ENCODE results near the gene CD48.
"Not testable (repeated sequence)": the region's sequence is repeated elsewhere in the genome, so short reads cannot be mapped to it uniquely, and the experiment has no call there.

Gene CD48

DNA sequence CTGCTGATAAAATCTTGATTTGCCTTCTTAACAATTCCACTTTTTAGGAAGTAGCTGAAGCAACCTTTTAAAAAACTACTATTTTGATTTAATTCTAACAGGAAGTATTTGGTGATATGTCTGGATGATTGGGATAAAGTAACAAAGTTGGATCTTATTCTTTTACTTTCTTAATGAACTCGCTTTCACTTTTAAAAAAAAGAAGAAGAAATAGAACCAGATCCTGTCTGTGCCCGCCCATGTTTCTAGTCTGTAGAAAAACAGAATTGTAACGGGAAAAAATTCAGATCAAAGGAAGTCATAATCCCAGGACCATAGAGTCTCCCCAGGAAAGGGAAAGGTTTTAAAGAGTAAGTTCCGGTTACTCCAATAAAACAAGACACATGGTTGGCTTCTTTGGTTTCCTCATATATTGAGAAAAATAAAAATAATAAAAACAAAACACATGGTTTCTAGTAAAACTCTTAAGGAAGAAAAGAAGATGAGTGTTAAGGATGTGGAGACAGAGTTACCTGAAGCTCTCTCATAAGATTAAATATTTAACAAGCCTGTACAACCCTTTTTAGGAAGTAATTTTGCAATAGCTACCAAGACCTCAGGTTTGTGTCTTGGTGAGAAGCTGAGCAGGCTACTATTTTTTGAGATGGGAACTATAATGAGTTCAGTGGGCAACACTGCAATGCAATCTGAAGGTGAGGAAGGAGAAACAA lies 4.9 kb downstream of the CD48 start:
- peak overlapping the region; percentile 90 for H3K27ac ChIP-seq (ENCODE audit: insufficient read depth, low read length, poor library complexity, severe bottlenecking)
- H3K4me3 ChIP-seq (ENCODE audit: insufficient read depth, low read depth, low read length, poor library complexity, severe bottlenecking), result peak overlapping the region; percentile 69
- H3K27me3 ChIP-seq (replicated peaks; ENCODE audit: control insufficient read depth, insufficient read depth, low read length, poor library complexity, severe bottlenecking), result no peaks in the 10 kb centered on the region
- no peak for DNase-seq
- no peaks in the 10 kb centered on the region for H3K9me3 ChIP-seq (ENCODE audit: control insufficient read depth, low read length)
- peaks cover 60% of the 10 kb centered on the region for H3K4me1 ChIP-seq (ENCODE audit: control insufficient read depth, insufficient read depth, low read length, poor library complexity, severe bottlenecking)
- peaks cover 24% of the 10 kb centered on the region for H3K36me3 ChIP-seq (ENCODE audit: control insufficient read depth, insufficient read depth, low read length)

DNA sequence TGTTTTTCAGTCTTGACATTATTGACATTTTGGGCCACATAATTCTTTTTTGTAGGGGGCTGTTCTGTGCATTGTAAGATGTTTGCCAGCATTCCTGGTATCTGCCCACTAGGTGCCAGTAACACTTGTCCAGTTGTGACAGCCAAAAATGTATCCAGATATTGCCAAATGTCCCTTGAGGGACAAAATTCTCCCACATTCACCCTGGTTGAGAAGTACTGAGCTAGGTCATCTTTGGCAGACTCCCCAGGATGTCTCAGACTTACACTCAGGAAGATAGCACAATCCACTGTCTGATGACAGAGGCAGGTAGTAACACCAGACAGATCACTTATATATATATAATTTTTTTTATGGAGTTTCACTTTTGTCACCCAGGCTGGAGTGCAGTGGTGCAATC lies 5.9 kb downstream of the CD48 start:
- peak overlapping the region; percentile 42 for H3K27ac ChIP-seq (ENCODE audit: insufficient read depth, low read length, poor library complexity, severe bottlenecking)
- H3K4me3 ChIP-seq (ENCODE audit: insufficient read depth, low read depth, low read length, poor library complexity, severe bottlenecking), result no peak overlapping the region
- H3K27me3 ChIP-seq (replicated peaks; ENCODE audit: control insufficient read depth, insufficient read depth, low read length, poor library complexity, severe bottlenecking), result no peaks in the 10 kb centered on the region
- H3K4me1 ChIP-seq (ENCODE audit: control insufficient read depth, insufficient read depth, low read length, poor library complexity, severe bottlenecking), result peaks cover 64% of the 10 kb centered on the region
- DNase-seq, result no peak
- no peaks in the 10 kb centered on the region for H3K9me3 ChIP-seq (ENCODE audit: control insufficient read depth, low read length)
- peaks cover 24% of the 10 kb centered on the region for H3K36me3 ChIP-seq (ENCODE audit: control insufficient read depth, insufficient read depth, low read length)

DNA sequence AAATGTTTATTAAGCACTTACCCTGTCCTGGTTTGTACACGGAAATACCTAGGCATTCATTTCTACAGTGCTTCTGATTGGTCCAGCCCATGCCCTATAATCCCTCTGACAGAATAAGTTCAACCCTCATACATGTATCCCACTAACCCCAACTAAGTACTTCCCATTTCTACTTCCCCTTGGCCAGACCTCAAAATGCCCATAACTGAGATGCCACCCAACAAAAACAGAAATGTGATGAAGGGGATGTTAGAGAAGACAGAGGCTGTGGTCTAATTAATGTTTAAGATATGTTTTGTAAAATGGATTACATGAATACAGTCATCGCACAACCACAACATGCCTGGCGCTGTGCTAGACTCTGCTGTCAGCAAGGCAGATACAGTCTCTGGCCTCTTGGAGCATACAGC lies 6.4 kb downstream of the CD48 start:
- Histone ChIP-seq H3K36me3 (ENCODE audit: control insufficient read depth, insufficient read depth, low read length) (peaks cover 24% of the 10 kb centered on the region), H3K4me1 (ENCODE audit: control insufficient read depth, insufficient read depth, low read length, poor library complexity, severe bottlenecking) (peaks cover 64% of the 10 kb centered on the region), H3K27ac (ENCODE audit: insufficient read depth, low read length, poor library complexity, severe bottlenecking) (peak overlapping the region; percentile 42)
- not testable (repeated sequence) for H3K27me3 ChIP-seq (replicated peaks; ENCODE audit: control insufficient read depth, insufficient read depth, low read length, poor library complexity, severe bottlenecking); H3K9me3 ChIP-seq (ENCODE audit: control insufficient read depth, low read length); DNase-seq; H3K4me3 ChIP-seq (ENCODE audit: insufficient read depth, low read depth, low read length, poor library complexity, severe bottlenecking)

DNA sequence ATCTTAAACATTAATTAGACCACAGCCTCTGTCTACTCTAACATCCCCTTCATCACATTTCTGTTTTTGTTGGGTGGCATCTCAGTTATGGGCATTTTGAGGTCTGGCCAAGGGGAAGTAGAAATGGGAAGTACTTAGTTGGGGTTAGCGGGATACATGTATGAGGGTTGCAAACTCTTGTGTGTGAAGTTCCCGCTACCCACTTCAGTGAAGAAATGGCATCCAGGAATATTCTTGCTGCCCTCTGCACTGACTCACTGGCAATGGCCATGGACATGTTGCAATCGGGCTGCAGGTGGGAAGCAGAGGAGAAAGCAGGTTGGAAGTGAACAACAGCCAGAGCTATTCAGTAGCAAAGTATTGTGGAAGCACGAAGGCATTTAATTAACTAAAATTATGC lies 7.4 kb downstream of the CD48 start:
- peaks cover 56% of the 10 kb centered on the region for H3K4me1 ChIP-seq (ENCODE audit: control insufficient read depth, insufficient read depth, low read length, poor library complexity, severe bottlenecking)
- H3K4me3 ChIP-seq (ENCODE audit: insufficient read depth, low read depth, low read length, poor library complexity, severe bottlenecking), result no peak overlapping the region
- H3K27me3 ChIP-seq (replicated peaks; ENCODE audit: control insufficient read depth, insufficient read depth, low read length, poor library complexity, severe bottlenecking), result no peaks in the 10 kb centered on the region
- H3K27ac ChIP-seq (ENCODE audit: insufficient read depth, low read length, poor library complexity, severe bottlenecking), result peak overlapping the region; percentile 16
- H3K36me3 ChIP-seq (ENCODE audit: control insufficient read depth, insufficient read depth, low read length), result peaks cover 24% of the 10 kb centered on the region
- H3K9me3 ChIP-seq (ENCODE audit: control insufficient read depth, low read length), result no peaks in the 10 kb centered on the region
- DNase-seq, result no peak

DNA sequence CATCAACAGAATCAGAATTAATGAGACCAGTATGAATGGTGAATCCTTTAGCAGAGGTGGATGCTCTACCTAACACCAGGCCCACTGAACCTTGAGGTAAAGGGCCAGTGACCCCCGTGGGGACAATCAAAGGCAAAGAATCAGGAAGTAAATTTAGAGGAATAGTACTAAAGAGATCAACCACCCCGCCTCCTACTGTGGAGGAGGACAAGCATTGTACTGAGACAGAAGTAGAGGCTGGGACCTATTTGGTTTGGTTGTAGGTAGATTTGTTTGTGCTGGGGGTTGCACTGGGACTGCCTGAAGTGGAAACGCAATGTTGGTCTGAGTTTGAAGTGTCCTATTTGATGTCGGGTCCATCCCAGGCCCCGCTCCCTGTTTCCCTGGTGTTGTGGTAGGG lies 9.5 kb downstream of the CD48 start:
- peaks cover 24% of the 10 kb centered on the region for H3K36me3 ChIP-seq (ENCODE audit: control insufficient read depth, insufficient read depth, low read length)
- no peak overlapping the region for H3K27ac ChIP-seq (ENCODE audit: insufficient read depth, low read length, poor library complexity, severe bottlenecking)
- DNase-seq, result no peak
- H3K27me3 ChIP-seq (replicated peaks; ENCODE audit: control insufficient read depth, insufficient read depth, low read length, poor library complexity, severe bottlenecking), result no peaks in the 10 kb centered on the region
- no peaks in the 10 kb centered on the region for H3K9me3 ChIP-seq (ENCODE audit: control insufficient read depth, low read length)
- peaks cover 37% of the 10 kb centered on the region for H3K4me1 ChIP-seq (ENCODE audit: control insufficient read depth, insufficient read depth, low read length, poor library complexity, severe bottlenecking)
- no peak overlapping the region for H3K4me3 ChIP-seq (ENCODE audit: insufficient read depth, low read depth, low read length, poor library complexity, severe bottlenecking)

DNA sequence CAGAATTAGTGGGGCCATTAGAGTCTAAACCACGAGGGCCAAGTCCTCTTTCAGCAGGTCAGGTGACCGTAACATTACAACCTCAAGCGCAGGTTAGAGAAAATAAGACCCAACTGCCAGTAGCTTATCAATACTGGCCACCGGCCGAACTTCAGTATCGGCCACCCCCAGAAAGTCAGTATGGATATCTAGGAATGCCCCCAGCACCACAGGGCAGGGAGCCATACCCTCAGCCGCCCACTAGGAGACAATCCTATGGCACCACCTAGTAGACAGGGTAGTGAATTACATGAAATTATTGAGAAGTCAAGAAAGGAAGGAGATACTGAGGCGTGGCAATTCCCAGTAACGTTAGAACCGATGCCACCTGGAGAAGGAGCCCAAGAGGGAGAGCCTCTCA lies 19.2 kb downstream of the CD48 start:
- H3K4me3 ChIP-seq (ENCODE audit: insufficient read depth, low read depth, low read length, poor library complexity, severe bottlenecking); DNase-seq; H3K36me3 ChIP-seq (ENCODE audit: control insufficient read depth, insufficient read depth, low read length); H3K9me3 ChIP-seq (ENCODE audit: control insufficient read depth, low read length); H3K27ac ChIP-seq (ENCODE audit: insufficient read depth, low read length, poor library complexity, severe bottlenecking); H3K27me3 ChIP-seq (replicated peaks; ENCODE audit: control insufficient read depth, insufficient read depth, low read length, poor library complexity, severe bottlenecking): not testable (repeated sequence)
- peaks cover 14% of the 10 kb centered on the region for H3K4me1 ChIP-seq (ENCODE audit: control insufficient read depth, insufficient read depth, low read length, poor library complexity, severe bottlenecking)

DNA sequence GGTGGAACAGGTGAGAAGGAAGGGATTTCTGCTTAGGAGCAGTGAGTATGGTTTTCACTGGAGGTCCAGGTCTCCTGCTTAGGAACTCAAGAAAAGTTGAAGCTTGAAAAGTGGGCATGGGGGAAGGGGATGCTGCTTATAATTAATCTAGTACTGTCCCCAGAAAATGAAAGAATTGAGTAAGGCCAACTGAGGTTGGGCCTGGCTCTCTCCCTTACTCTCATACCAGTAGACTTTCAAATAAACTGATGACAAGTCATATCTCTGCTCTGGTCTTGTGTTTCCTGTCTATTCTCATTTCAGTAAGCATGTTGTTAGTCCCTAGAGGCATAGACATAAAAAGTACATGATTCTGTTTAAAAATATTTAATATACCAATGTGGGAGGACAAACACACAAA lies 26.4 kb downstream of the CD48 start:
- H3K27ac ChIP-seq (ENCODE audit: insufficient read depth, low read length, poor library complexity, severe bottlenecking), result peak overlapping the region; percentile 67
- peaks cover 54% of the 10 kb centered on the region for H3K4me1 ChIP-seq (ENCODE audit: control insufficient read depth, insufficient read depth, low read length, poor library complexity, severe bottlenecking)
- H3K27me3 ChIP-seq (replicated peaks; ENCODE audit: control insufficient read depth, insufficient read depth, low read length, poor library complexity, severe bottlenecking), result no peaks in the 10 kb centered on the region
- H3K9me3 ChIP-seq (ENCODE audit: control insufficient read depth, low read length), result no peaks in the 10 kb centered on the region
- DNase-seq, result no peak
- H3K36me3 ChIP-seq (ENCODE audit: control insufficient read depth, insufficient read depth, low read length), result peaks cover 35% of the 10 kb centered on the region
- no peak overlapping the region for H3K4me3 ChIP-seq (ENCODE audit: insufficient read depth, low read depth, low read length, poor library complexity, severe bottlenecking)

DNA sequence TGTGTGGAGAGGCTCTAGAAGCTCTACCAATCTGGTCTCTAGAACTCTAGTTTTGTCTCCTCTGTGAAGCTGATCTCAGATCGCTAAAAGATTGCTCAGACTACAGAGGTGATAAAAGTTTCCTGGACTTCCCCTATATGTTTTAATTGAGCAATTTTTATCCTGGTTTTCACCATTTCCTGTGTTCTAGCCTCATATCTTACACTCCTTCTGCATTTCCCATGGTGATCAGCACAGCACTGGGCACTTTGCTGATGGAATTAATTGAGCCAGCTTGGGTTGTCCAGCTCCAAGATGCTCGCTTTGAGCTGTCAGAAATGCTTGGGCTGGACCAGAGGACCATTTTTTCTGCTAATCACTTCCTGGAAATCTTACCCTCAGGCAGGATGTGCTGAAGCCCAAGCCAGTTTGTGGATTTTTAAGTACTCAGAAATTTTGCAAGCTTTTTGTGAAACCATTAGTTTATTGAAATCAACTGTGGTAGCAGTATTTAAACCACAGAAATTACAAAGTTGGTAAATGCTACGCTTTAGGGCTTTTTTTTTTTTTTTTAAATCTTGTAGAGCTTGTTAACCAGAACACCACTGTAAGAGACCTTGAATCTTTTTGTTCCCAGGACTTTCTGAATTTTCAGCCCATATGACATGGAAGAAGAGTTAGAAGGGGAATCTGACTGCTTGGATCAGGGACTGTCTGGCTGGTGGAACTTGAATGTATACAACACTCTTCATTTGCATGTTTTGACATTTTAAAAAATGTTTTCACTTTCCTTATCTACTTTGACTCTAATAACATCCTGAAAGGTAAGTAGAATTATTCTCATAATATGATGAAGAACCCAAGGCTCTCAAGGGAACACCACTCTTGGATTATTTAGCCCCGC lies 28.4 kb downstream of the CD48 start:
- peaks cover 45% of the 10 kb centered on the region for H3K4me1 ChIP-seq (ENCODE audit: control insufficient read depth, insufficient read depth, low read length, poor library complexity, severe bottlenecking)

DNA sequence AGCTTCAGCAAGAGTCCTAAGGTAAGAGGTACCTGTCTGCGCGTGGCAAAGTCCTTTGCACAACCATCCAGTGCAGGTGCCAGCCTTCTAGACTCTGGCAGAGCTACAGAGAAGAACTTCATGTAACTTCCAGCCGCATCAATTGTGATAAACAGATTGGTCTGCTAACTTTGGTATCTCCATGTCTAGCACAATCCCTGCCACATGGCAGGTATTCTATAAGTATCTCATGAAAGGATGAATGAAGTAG lies 29.8 kb downstream of the CD48 start:
- Histone ChIP-seq H3K4me1 (ENCODE audit: control insufficient read depth, insufficient read depth, low read length, poor library complexity, severe bottlenecking) (peaks cover 45% of the 10 kb centered on the region), H3K27ac (ENCODE audit: insufficient read depth, low read length, poor library complexity, severe bottlenecking) (peak overlapping the region; percentile 36), H3K36me3 (ENCODE audit: control insufficient read depth, insufficient read depth, low read length) (peaks cover 62% of the 10 kb centered on the region), H3K27me3 (replicated peaks; ENCODE audit: control insufficient read depth, insufficient read depth, low read length, poor library complexity, severe bottlenecking) (no peaks in the 10 kb centered on the region), H3K4me3 (ENCODE audit: insufficient read depth, low read depth, low read length, poor library complexity, severe bottlenecking) (no peak overlapping the region), H3K9me3 (ENCODE audit: control insufficient read depth, low read length) (no peaks in the 10 kb centered on the region)
- no peak for DNase-seq

More for the DNA sequence above, 28.4 kb downstream of the CD48 start:
- Histone ChIP-seq H3K4me3 (ENCODE audit: insufficient read depth, low read depth, low read length, poor library complexity, severe bottlenecking) (peak overlapping the region; percentile 9), H3K9me3 (ENCODE audit: control insufficient read depth, low read length) (no peaks in the 10 kb centered on the region), H3K27me3 (replicated peaks; ENCODE audit: control insufficient read depth, insufficient read depth, low read length, poor library complexity, severe bottlenecking) (no peaks in the 10 kb centered on the region), H3K27ac (ENCODE audit: insufficient read depth, low read length, poor library complexity, severe bottlenecking) (peak overlapping the region; percentile 67), H3K36me3 (ENCODE audit: control insufficient read depth, insufficient read depth, low read length) (peaks cover 53% of the 10 kb centered on the region)
- no peak for DNase-seq
